Head of caudate nucleus (tissue), 42 donors: ENCODE data around the gene CCL1.

Experiments
- DNase-seq, 42 donors: peaks; one replicate each; pipeline versions ENCODE4 v3.0.0 to v3.0.0-alpha.2; 2020 to 2021; ENCODE audit warnings: mixed read lengths in 7 of 42
- intact Hi-C: fragments of 100-400 bp; cut with DNase I; formaldehyde crosslinking; loops from one replicate; pipeline ENCODE4 v1.15.0; 2022

CCL1 gene

GRCh38 chr17:34384822-34385605 is 22.0 kb upstream of the CCL1 start:
- no peak for DNase-seq
- intact Hi-C loops, result no loop called here

GRCh38 chr17:34384271-34384670 is 21.2 kb upstream of the CCL1 start:
- intact Hi-C loops, result no loop called here
- no peak for DNase-seq

DNA sequence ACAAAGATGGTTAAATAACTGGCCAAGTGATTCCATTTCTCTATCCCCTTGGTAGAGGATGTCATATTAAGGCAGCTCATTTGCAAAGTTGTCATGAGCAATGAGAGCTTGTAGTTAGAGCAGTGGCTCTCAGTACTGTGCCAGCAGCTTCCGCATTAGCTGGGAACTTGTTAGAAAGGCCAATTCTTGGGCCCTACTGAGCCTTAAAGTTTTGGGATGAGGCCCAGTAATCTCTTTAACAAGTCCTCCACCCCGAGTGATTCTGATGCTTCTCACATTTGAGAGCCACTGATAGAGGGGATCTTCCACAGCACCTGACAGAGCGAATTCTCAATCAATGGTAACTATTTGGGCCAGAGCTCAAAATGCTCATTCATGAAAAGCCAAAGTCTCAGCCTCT is 20.2 kb upstream of the CCL1 start:
- intact Hi-C loops, result no loop called here
- no peak for DNase-seq

DNA sequence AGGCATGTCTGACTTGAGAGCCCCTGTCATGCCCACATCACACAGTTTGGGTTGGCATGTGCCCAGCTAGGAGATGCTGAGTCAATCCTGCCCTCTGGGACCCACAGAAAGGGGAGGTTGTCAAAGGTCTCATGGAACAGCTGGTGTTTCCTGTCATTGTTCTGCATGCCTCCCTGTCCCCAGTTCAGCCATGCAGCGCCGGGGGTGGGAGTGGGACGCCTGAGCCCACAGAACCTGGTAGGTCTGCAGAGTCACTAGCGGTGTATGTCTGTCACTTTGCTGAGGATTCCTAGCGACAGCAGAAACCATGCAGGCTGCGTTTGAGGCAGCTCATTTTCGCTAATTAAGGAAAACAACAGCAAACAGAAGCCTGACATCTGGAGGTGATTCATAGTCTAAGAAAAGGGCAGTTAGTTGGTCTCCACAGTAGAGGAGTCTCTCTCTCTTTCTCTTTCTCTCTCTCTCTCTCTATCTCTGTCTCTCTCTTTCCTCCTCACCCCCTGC is 19.6 kb upstream of the CCL1 start:
- intact Hi-C loops, result no loop called here
- no peak for DNase-seq

DNA sequence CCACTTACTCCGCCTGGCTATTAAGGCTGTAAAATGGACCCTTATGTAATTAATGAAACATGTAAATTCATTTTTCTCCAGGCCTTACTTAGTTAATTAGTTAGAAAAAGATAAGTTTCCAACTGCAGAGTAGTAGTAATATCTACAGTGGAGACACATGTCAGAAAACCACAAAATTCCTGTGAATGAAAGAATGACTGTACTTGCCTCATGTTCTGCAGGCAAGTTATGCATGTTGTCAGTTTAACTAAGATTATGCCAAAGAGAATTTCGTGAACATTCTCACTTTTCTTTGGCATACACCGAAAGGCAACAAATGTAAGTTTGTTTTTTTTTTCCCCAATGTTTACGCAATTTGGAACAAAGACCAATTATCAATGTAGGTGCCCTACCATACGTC is 16.8 kb upstream of the CCL1 start:
- intact Hi-C loops, result no loop called here
- no peak for DNase-seq

DNA sequence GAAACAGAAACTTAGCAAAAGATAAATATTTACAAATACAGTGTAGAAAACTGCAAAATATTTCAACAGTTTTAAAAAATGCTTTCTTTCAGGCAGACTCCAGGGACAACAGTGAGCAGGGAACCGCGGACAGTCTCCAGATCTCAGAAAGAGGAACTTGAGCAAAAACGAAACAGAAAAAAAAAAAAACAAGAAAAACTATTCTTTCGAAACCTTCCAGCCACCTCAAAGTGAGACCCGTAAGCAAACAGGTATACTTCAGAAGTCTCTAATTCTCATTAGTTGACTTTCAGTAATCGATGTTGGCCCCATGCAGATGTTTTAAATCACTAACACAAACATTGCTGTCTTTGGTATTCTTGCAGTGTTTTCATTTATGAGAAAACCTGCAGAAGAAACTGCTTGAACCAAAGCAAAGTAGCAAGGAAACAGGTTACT is 15.7 kb upstream of the CCL1 start:
- DNase-seq, result no peak
- intact Hi-C loops, result no loop called here

DNA sequence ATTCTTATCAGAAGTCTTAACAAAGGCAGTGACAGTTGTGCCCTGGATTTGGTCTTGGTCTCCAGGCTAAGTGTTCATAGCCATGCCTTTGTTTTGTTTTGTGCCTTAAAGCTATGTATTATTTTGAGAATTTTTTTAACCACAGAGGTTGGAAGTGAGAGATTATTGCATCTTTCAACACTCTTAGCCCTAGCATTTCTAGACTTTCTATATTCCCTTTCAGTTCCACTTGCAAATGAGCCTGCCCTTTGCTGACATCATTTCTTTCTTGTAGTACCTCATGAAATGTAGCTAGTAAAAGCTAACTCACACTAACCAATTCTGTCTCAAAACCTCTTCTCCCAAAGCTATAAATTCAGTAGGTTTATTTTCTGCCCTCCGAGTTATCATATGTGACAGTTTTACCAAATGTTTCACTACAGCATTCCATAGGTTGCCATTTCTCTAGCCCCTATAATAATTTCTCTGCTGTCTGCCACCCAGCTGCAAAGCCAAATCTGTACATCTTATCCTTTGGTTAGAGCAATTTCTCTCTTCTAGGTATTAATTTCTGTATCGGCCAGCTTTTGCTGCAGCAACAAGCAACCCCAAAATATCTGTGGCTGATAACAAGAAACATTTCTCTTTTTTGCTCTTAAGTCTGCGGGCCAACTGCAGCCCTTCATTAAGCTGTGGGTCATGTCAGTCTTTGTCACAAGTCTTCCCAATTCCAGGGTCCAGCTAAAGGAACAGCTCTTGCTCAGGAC is 14.2 kb upstream of the CCL1 start:
- no peak for DNase-seq
- intact Hi-C loops, result no loop called here

- DNase-seq, result no peak
- intact Hi-C loops, result no loop called here
These were observed 12.5 kb upstream of the CCL1 start for GRCh38 chr17:34375426-34375997.

- no peak for DNase-seq
- intact Hi-C loops, result no loop called here
These were observed 11.4 kb upstream of the CCL1 start for GRCh38 chr17:34374457-34374856.

GRCh38 chr17:34371405-34372100 is 8.5 kb upstream of the CCL1 start:
- no peak for DNase-seq
- intact Hi-C loops, result no loop called here

GRCh38 chr17:34370997-34371395 is 8.0 kb upstream of the CCL1 start:
- DNase-seq, result peak in 24 of 42 donors; percentile 20 to 79 (median 48)
- intact Hi-C loops, result no loop called here

GRCh38 chr17:34370376-34370996 is 7.5 kb upstream of the CCL1 start:
- no peak for DNase-seq
- intact Hi-C loops, result no loop called here

- intact Hi-C loops, result loop anchor here (10.0 kb wide), 1 partner anchor 195 kb away; no protein-coding TSS in a partner anchor
- DNase-seq, result no peak
These were observed 6.5 kb upstream of the CCL1 start for GRCh38 chr17:34369571-34369970.

GRCh38 chr17:34368946-34369500 is 6.0 kb upstream of the CCL1 start:
- DNase-seq, result peak in 21 of 42 donors; percentile 12 to 79 (median 48)
- intact Hi-C loops, result loop anchor here (10.0 kb wide), 1 partner anchor 194 kb away; no protein-coding TSS in a partner anchor

DNA sequence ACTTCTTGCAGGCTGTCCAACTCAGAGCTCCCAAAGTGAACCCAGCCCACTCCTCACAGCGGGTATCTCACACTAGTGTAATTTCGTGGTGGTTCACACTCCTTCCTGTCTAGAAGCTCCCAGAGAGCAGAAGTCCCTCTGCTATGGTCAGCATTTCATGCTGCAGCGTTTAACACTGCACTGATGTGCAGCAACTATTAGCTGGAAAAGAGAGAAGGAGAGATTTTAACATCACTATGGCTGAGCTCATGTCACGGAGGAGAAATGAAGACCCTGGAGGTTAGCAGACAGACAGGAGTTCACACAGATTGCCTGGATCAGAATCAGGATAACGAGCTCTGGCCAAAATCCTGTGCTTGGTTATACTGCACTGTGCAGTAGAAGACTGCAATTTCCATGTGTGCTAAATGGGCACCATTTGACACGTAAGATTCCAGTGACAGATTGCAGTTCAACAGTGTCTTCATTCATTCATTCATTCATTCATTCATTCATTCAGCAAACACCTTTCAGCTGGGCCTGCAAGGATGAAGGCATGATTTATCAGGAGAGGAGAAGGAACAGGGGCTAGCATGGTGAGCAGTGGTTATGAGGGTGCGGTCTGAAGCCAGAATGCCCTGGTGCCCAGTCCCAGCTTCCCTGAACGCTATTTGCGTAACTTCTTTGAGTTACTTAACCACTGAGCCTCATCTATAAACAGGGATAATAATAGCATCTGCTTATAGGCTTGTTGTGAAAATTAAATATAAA is 5.3 kb upstream of the CCL1 start:
- intact Hi-C loops, result loop anchor here (10.0 kb wide), 1 partner anchor 194 kb away; no protein-coding TSS in a partner anchor
- peak in 1 of 42 donors; percentile 36 for DNase-seq

DNA sequence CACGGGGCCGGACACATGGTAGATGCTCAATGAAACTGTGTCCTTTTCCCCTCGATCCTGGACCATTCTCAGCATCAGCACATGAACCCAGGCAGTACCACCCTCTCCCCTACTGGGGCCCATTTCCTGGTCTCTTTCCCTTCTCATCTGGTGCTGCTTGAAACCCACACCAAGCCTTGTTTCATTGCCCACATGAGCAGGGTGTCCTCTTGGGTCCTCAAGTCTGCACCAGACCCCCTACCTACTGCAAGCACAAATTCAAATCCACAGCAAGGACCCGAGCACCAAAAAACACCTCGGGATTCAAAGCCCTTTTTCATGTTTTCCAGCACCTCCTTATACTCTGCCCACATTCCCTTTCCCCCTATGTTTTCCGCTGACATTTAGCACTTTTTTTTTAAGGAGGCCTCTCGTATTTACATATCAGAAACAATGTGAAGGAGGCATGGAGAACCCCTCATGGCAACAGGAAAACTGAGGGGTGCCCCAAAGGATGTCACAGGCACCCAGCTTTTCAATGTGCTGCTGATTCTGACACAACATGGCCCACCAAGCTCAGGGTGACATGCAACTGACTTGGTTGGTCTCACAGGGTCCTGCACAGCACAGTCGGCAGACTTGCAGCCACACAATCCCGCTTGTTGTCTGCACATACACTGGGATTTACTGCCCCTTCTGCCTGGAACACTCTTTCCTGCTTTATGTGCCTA is 4.6 kb upstream of the CCL1 start:
- intact Hi-C loops, result loop anchor here (10.0 kb wide), 1 partner anchor 193 kb away; no protein-coding TSS in a partner anchor

DNA sequence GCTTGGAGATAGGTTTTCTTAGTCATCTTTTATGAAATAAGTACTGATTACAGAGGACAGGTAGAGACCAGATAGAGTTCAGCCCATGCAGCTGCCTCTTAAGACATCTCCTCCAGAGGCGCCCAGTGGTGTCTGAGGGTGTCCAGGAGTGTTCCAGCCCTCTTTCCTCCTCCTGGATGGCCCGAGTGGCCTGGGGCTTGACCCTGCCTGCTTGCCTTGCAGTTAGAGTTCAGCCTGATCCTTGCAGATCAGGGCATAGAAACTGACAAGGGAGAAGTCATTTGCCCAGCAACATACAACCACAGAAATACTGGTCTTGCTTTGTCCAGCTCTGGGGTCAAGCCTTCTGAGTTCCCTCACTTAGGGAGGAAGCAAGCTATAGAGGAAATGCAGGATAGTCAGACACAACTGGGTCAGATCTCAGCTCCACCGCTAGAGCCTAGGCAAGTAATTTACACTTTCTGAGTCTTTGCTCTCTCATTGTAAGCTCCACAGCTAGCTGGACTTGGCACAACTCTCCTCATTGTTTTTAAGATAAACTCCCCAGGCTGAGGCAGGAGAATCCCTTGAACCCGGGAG is 3.6 kb upstream of the CCL1 start:
- intact Hi-C loops, result loop anchor here (10.0 kb wide), 1 partner anchor 192 kb away; no protein-coding TSS in a partner anchor
- DNase-seq, result no peak

More for the DNA sequence above, 4.6 kb upstream of the CCL1 start:
- DNase-seq, result no peak
